Measurements from ENCODE around the gene KRT73. TPM values are rescaled to one million over a fixed set of nuclear protein-coding genes. Genes with fewer than 3 reads are reported as not detected.

Gene KRT73
- total RNA-seq, 1 experiment from 2014 or later = not detected

DNA sequence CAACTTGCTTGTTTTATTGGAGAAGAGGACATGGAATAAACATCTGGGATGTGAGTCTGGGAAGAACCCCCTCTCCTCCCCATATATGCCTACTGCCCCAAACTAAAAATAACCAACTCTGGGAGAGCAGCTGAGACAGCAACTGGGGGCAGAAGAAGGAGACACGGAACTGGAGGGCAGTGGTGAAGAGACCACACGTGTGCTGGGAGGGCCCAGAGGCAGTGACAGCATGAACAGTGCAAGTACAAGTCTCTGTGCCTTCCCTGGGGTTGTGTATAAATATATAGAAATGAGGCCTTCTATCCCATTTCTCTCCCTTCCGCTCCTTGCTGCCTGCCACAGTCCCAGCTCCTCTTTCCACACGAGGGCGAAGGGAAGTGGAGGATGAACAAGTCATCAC, 4.0 kb upstream of the KRT73 start:
- no peak for DNase-seq (ENCODE audit: low spot score)

DNA sequence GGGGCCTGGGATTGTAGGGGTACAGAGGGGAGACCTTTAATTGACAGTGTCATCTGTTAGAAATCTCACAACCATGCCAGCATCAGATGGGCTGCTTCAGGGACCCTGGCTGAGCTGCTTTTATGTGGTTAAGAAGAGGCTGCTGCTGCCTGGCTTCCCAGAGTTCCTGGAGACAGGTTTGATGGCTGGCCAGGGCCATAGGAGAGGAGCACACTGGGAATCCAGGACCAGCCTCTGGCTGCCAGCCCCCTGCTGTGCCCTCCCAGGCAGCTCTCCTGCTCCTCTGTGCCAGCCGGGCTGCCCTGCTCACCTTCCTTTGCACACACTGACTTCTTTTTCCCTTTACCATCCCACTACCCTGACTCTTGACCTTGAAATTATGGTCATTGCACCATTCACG, 507 bp upstream of the KRT73 start:
- DNase-seq (ENCODE audit: low spot score) = no peak

DNA sequence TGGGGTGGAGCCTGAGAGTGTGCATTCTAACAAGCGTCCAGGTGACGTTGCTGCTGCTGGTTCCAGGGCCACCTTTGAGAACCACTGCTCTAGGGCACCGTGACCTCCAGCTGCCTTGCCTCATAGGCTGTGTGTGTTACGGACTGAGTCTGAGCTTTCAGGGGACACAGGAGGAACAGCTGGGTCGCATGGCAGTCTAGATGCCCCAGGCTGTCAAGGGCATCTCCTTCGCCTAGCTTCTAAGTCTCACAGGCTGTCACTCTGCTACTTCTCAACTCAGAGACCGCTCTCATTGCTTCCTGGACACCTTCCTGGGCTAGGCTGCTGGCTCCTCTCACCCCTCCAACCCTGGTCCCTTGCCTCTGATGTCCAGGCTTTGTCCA, 965 bp downstream of the KRT73 start:
- no peak for DNase-seq (ENCODE audit: low spot score)

DNA sequence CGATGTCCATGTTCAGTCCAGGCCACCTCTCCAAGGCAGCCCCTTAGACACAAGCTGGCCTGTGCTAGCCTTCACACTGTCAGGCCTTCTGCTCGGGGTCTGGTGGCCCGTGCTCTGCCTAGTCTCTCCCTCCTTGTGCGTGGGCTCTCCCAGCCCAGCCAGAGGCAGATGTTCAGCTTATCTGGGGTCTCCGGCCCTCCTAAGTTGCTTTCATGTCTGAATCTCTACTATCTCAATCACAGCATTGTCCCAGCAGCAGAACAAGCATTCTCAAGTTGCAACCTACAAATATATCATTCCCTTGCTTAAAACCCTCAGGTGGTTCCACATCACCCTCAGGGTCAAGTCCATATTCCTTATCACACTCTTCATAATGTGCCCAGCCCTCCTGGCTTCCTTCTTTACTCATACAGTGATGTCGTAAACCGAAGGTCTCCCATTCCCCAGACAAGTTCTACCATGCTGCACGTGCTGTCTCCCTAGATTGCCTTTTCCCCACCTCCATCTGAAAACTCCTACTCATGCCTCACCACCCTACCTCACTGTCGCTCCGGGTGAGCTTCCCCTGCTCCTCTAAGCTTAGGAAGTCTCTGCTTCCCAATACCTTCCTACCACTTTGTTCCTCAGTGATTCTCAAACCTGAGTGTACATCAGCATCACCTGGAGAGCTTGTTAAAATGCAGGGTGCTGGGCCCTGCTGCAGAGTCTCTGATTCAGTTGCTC, 1.5 kb downstream of the KRT73 start:
- DNase-seq (ENCODE audit: low spot score) = no peak

DNA sequence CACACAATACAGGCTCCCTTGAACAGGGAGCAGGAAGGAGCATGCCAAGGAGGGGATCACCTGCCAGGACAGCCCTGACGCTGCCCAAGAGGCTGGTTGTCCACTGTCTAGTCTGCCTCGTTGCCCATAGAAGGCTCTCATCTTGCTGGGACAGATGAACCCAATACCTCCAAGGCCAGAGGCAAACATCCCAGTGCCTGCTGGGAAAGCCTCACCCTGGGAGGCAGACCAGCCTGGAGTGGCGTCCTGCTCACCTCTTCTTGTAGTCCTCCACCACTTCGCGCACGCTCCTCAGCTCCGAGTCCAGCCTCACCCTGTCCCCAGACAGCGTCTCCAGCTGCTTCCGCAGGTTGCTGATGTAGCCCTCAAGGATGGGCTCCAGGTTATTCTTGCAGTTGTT, 2.4 kb downstream of the KRT73 start:
- DNase-seq (ENCODE audit: low spot score) = no peak

DNA sequence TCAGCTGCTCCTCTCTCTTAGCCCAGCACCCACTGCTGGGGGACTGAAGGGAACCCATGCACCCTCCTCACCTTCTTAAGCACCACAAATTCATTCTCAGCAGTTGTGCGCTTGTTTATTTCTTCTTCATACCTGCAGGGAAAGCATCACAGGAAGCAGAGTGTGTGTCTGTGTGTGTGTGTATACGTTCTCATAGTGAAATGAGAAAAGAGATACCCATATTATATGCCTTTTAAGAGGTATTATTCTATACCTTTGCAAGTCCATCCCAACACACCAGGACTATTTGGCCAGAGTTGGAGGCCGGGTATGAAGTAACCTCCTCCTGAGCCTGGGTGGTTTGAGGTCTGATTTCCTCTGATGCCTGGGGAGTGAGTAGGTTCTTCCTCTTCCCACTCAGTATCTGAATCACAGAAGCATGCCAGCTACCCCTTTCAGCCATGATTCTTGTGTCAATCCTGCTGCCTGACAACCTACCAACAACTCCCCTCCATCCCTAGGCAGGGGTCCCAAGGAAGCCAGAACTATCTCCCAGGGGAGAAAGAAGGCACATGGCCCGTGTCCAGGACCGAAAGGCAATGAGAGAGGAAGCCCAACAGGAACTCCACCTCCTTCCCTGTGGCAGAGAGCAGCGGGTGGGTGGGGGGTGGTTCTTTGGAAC, 3.0 kb downstream of the KRT73 start:
- DNase-seq (ENCODE audit: low spot score) = no peak

DNA sequence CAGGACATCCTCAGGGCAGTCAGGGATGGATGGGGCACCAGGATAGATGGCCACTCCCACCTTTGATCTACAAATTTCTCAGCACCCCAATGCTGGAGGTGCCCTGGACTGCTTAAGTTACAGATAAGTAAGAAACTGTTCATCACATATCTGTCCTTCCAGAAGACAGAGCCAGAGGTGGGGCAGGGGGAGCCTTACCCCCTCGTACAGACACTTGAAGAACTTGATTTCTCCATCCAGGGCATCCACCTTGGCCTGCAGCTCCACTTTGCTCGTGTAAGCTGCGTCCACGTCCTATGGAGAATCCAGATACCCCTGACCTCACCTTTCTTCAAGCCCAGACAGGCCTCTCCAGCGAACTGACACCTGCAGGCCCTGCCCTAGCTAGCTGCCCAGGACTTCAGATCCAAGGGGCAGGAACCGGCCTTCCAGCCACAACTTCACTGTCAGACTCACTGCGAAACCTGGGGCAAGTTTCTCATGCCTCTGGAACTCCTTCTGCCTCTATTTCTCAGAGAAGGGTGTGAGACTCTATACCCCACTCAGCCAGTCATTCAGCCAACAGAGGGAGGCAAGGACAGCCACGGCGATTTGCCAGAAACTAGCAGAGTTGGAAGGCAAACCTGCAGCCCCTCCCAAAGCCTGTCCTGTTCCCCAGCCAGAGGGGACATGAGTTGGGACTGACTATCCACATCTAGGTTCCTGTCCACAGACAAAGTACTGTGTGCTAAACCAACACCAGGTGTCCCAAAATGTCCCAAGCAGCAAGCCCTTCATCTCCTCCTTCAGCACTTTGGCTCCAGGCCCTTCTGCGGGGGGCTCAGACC, 3.8 kb downstream of the KRT73 start:
- no peak for DNase-seq (ENCODE audit: low spot score)

DNA sequence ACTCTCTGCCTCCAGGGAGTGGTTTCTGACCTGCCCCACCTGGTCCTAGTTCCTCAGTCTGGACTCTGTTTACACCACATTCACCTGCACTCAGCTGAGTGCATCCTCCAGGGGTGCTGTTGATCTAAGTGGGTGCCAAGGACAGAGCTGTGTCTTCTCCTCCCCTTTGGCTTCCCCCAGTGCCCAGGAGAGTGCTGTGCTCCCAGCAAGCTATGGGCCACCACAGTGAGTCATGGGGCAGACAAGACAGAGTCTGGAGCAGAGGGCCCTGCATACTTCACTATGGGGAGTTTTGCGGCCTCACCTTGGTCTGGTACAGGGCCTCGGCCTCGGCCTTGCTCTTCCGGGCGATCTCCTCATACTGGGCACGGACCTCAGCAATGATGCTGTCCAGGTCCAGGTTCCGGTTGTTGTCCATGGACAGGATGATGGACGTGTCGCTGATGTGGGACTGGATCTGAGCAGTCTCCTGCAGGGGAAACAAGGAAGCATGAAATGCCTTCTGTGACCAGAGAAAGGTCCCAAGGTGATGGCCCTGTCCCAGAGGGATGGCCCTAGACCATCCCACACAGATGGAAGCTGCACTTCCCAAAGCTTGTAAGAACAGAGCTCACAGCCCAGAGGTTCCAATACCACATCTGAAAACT, 4.9 kb downstream of the KRT73 start:
- no peak for DNase-seq (ENCODE audit: low spot score)

DNA sequence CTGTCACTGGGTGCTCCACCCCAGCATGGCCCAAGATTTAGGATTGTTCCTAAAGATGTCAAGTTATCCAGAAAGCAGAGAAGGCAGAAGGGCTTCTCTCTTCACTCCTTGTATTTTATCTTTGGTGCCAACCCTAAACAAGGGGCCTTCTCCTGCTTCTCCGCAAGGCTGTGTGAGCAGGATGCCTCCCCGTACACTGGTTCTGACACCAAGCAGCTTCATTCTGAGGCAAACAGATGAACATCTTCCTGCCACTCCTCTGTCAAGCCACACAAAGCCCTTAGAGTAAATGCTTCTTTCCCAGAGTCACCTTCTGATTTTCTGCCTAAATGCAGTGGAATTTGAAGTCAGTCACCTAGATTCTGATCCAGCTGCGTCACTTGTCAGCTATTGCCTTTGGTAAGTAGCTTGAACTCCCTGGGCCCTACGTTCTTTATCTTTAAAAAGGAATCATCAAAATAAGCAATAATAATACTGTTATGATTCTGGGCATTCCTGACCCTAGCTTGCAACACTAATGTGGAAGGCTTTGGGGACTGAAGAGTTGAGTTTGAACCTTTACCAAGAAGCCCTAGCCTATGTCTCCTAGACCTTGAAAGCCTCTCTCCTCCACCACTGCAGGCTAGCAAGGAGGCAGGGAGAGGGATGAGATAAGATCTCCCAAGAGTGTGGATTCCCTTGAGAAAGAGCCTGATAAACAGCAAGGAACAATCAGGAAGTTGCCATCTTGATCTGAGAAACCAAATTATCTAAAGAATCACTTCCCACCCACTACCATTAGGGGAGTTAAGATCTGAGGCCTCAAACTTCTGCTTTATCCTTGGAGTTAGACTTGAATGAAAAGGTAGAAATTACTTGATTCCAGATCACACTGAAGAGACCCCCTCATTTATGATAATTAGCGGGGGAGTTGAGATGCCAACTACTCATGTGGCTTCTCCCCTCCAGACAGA, 5.7 kb downstream of the KRT73 start:
- no peak for DNase-seq (ENCODE audit: low spot score)

DNA sequence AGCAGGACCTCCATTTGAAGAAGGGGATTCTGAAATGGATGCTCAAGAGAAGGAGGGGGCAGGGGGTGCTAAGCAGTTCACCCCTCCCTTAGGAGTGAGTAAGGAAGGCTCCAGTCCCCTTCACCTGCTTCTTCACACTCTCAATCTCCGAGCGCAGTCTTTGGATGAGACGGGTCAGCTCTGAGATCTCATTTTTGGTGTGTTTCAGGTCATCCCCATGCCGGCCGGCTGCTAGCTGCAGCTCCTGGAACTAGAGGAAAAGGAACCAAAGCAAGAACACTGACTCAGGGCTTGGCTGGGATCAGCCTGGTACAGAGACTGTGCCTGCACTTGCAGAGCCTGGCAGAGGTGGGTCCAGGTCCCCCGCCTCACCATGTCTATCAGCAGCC, 7.3 kb downstream of the KRT73 start:
- DNase-seq (ENCODE audit: low spot score) = no peak

DNA sequence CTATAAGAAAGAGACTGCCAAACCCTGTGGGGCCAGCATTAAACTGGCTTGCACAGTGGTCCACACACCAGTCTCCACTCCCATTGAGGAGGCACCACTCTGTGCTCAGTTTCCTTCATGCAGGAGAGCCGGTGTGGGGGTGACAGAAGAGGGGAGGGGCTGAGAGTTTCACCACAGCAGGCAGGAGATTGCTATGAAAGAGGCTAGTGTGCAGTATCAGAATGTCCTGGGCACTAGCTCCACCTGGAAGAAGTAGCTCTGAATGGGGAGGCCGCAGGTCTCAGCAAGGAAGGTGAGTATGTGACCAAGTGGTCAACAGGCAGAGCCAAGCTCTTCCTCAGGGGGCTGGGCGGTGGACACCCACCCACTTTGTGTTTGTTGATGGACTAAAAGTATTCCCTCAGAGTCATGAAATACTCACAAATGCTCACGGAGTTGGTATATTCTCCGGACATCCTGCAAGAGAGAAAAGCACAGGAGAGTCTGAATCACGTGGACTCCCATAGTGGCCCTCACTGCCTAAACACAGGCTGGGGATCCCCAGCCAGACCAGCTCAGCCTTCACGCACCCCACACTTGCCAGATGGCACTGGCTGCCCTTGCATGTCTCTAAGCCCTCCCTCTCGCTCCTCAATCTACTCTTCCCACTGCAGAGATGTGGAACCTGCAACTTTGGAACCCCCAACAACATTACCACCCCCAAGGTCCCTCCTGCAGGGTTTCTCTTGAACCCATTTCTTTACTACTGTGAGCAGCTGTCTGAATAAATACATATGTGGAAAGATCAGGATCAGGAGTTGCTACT, 9.3 kb downstream of the KRT73 start:
- DNase-seq (ENCODE audit: low spot score) = no peak

DNA sequence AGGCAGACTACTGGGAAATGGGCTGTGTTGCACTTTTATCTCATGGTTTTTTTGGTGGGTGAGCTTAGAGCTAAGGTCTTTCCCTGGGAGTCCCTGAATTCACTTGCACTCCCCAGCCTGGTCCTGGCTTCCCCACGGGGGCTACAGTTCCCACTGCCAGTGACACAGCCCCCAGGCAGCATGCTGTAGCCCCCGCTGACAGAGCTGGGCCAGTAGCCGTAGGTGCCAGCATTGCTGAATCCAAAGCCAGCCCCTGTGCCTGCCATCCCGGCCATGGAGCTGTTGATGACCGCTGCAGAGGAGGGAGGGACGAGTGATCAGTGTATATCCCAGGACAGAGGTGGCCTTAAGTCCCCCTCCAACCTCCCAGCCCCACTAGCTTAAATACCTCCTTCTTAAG, 10.2 kb downstream of the KRT73 start:
- DNase-seq (ENCODE audit: low spot score) = no peak

DNA sequence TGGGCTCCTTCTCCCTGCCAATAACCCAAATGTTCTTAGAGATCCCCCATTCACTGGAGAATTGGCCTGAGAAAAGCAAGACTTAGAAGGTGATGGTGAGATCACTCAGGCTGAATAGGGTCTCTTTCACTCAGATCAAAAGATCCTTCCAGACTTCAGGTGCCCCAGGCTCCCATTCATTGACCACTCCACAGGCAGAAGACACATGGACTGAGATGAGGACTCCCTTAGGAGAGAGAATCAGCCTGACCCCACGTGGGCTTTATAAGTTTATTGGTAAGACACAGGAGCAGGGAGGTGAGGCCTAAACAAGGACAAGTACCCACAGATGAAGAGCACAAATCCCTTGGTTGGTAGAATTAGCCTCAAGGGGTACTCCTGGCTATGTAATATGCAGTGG, 11.0 kb downstream of the KRT73 start:
- no peak for DNase-seq (ENCODE audit: low spot score)

DNA sequence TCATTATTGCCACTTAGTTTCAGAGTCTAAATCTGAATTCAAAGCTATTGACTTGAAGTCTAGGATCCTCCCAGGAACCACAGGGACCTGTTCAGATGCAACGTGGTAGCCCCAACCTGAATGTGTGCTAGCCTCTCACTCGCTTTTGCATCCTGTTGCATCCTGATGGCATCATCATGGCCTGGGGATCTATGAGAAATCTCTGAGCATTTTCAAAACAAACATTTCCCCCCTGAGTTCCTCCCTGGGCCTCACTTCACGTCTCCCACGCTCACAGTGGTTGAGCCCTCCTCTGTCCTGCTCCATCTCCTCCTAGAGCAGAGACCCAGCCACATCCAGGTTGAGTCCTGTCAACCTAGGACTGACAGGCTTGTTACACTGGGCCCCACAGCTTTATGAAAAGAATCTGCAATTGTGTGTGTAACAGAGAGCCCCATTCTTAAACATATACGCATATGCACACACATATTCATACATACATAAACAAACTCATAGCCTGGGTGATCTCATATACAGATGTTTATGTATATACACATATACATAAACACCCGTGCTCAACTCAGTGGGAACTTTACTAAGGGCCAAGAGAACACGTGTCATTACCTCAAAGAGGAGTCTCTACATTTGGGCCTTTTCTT, 11.7 kb downstream of the KRT73 start:
- DNase-seq (ENCODE audit: low spot score) = no peak

DNA sequence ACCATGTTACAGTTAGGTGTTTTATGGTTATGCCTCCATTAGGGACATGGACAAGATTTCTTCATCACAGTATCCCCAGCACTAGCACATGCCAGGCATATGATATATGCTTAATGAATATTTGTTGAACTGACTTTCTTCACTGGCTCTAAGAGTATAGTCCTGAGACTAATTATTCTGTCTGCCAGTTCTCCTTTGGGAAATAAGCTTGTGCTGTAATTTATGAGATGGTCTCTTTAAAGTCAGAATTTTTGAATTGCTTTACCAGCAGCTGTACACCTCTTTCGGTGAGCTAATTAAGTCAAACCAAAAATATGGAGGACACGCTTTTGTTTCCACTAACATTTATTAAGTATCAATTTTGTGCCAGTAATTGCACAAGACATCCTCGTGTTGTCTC, 12.3 kb downstream of the KRT73 start:
- DNase-seq (ENCODE audit: low spot score) = no peak

DNA sequence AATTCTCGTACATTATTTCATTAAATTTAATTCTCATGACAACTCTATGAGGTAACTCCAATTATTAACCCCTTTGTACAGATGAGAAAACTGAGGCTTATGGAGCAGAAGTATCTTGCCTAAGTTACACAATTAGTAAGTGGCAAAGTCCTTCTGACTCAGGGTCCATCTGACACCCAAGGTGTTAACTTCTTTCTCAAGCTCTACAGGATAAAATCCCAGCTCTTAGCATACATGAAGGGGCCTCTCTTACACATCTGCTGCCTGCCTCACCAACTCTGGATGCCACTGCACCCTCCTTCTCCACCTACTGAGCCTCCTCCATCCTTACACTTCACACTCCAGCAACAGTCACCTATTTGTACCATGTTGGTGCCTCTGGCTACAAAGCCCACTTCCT, 12.8 kb downstream of the KRT73 start:
- no peak for DNase-seq (ENCODE audit: low spot score)

DNA sequence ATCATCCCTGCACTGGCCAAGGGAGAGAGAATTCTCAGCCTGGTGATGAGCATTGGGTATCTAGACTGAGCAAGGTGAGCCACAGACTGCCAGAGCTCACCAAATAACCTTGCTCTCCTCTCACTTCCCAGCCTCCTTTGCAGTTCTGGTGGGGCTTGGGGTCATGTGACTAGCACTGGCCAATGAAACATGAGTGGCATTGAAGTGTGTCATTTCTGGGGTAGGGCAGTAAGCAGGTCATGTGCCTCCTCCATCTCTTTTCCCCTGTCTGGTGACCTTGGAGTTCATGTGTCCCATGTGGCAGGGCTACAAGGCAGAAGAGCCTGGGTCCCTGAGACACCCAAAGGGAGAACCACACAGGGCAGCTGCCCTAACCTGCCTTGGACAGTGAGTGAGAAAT, 13.5 kb downstream of the KRT73 start:
- DNase-seq (ENCODE audit: low spot score) = no peak

DNA sequence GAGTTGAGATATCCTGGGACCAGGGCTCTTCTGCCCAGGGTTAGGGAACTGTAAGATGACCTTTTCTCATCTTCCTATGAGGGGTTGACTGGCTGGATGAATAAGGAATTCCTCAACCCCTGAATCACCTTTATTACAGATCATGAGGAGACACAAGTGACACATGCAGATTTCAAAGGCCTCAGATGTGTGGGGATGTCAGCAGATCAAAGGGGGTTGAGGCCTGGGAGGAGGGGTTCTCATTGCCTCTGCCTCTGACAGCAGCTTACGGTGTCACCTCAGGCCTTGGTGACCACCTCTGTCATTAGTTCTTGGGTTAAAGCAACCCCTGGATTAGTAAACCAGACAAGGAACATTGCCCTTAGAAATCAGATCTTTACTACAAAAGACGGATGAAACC, 15.0 kb downstream of the KRT73 start:
- DNase-seq (ENCODE audit: low spot score) = no peak

DNA sequence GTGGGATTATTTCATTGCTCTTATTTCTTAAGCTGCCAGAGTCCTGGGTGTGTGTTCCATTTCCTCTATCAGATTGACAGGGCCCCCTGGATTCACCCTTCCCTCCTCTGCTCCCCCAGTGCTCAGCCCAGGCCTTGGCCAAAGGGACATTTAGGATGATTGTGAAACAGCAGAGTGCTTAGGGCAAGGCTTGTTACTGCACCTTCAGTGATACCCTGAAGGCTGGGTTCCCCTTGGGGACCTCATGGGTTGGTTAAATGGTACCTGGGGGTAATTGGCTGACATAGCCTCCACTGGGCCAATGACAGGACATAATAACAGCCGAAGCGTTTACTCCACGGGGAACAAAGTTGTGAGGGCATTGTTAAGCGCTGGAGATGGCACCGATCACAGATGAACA, 15.8 kb downstream of the KRT73 start:
- DNase-seq (ENCODE audit: low spot score) = no peak

DNA sequence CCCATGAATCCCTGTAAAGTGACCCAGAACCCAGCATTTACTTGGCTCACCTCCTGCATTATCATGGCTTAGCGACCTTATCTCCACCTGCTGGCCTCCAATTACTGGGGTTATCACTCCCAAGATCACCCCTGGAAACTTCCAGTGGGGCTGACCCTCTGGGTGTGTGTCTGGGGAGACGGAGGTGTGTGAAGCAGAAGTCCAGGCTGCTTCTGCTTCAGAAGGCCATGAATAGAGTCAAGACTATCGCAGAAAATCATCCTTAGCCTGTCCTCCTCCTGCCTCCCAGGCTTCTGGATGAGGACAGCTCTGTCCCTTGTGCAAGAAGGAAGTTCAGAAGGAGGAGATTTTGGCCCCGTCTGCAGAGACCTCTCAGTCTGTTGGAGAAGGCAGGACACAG, 16.7 kb downstream of the KRT73 start:
- DNase-seq (ENCODE audit: low spot score) = no peak
